HepG2 (cell line): ENCODE measurements around the gene MPV17L2. TPM values are rescaled to one million over a fixed set of nuclear protein-coding genes. Genes with fewer than 3 reads are reported as not detected.

Experiments used
- ATAD3A ChIP-seq: sonication (generic); formaldehyde crosslinking; IDR thresholded peaks from 2 replicates; pipeline ENCODE4 v1.4.0; 2020; ENCODE audit warnings: missing genetic modification reagents
- DMAP1 ChIP-seq: IDR thresholded peaks from 2 replicates; pipeline ENCODE4 v1.6.1; 2016
- DR1 ChIP-seq: sonication (generic); formaldehyde crosslinking; IDR thresholded peaks from 2 replicates; pipeline ENCODE4 v1.8.0; 2021; ENCODE audit warnings: mild to moderate bottlenecking, missing genetic modification reagents, inconsistent platforms
- GATA4 ChIP-seq: sonication (generic); IDR thresholded peaks from 2 replicates; pipeline ENCODE4 v1.6.1; 2016; ENCODE audit warnings: antibody characterized with exemption, low read depth, borderline replicate concordance
- HIVEP1 ChIP-seq: sonication (generic); formaldehyde crosslinking; IDR thresholded peaks from 2 replicates; pipeline ENCODE4 v1.4.0; 2020; ENCODE audit warnings: mild to moderate bottlenecking, missing genetic modification reagents
- HMGA1 ChIP-seq: sonication (generic); formaldehyde crosslinking; conservative IDR thresholded peaks from 2 replicates; pipeline ENCODE4 v1.4.0; 2020; ENCODE audit warnings: missing genetic modification reagents
- MATR3 ChIP-seq: sonication (generic); formaldehyde crosslinking; IDR thresholded peaks from 2 replicates; pipeline ENCODE4 v1.4.0; 2020; ENCODE audit warnings: missing genetic modification reagents
- NFYB ChIP-seq: sonication (generic); formaldehyde crosslinking; IDR thresholded peaks from 2 replicates; pipeline ENCODE4 v1.4.0; 2020; ENCODE audit warnings: missing genetic modification reagents
- NPAS2 ChIP-seq: sonication (generic); formaldehyde crosslinking; IDR thresholded peaks from 2 replicates; pipeline ENCODE4 v1.8.0; 2022; ENCODE audit warnings: mild to moderate bottlenecking, missing genetic modification reagents, borderline replicate concordance
- PTBP1 ChIP-seq: fragments of 200-400 bp; formaldehyde crosslinking; IDR thresholded peaks from 2 replicates; pipeline ENCODE4 v1.6.1; 2018; ENCODE audit warnings: low read length, low read depth; ENCODE audit not compliant: poor library complexity, severe bottlenecking
- RBFOX2 ChIP-seq: fragments of 200-400 bp; formaldehyde crosslinking; IDR thresholded peaks from 2 replicates; pipeline ENCODE4 v1.6.1; 2017; ENCODE audit warnings: low read depth, mild to moderate bottlenecking, low read length
- SNAPC2 ChIP-seq: sonication (generic); formaldehyde crosslinking; IDR thresholded peaks from 2 replicates; pipeline ENCODE4 v1.8.1; 2022; ENCODE audit warnings: mild to moderate bottlenecking, missing genetic modification reagents
- SRY ChIP-seq: sonication (generic); formaldehyde crosslinking; IDR thresholded peaks from 2 replicates; pipeline ENCODE4 v1.8.0; 2022; ENCODE audit warnings: mild to moderate bottlenecking, missing genetic modification reagents
- TFE3 ChIP-seq: IDR thresholded peaks from 2 replicates; pipeline ENCODE4 v1.6.1; 2016
- THAP11 ChIP-seq: IDR thresholded peaks from 2 replicates; pipeline ENCODE4 v1.6.1; 2016; ENCODE audit warnings: missing biosample characterization, missing genetic modification reagents
- TMF1 ChIP-seq: sonication (generic); formaldehyde crosslinking; IDR thresholded peaks from 2 replicates; pipeline ENCODE4 v1.8.1; 2022; ENCODE audit warnings: low read depth, missing genetic modification reagents
- TOPORS ChIP-seq: sonication (generic); formaldehyde crosslinking; IDR thresholded peaks from 2 replicates; pipeline ENCODE4 v1.8.0; 2023; ENCODE audit warnings: mild to moderate bottlenecking, missing genetic modification reagents
- ZFY ChIP-seq: sonication (generic); formaldehyde crosslinking; IDR thresholded peaks from 2 replicates; pipeline ENCODE4 v1.4.0; 2020; ENCODE audit warnings: missing genetic modification reagents
- ZNF30 ChIP-seq: sonication (generic); formaldehyde crosslinking; IDR thresholded peaks from 2 replicates; pipeline ENCODE4 v1.5.0; 2020; ENCODE audit warnings: mild to moderate bottlenecking, missing genetic modification reagents
- ZNF556 ChIP-seq: sonication (generic); formaldehyde crosslinking; IDR thresholded peaks from 2 replicates; pipeline ENCODE4 v1.4.0; 2020; ENCODE audit warnings: mild to moderate bottlenecking, missing genetic modification reagents, borderline replicate concordance
- ZNF660 ChIP-seq: sonication (generic); formaldehyde crosslinking; IDR thresholded peaks from 2 replicates; pipeline ENCODE4 v1.5.1; 2020; ENCODE audit warnings: mild to moderate bottlenecking, low read depth, missing genetic modification reagents, borderline replicate concordance
- ZNF746 ChIP-seq: sonication (generic); formaldehyde crosslinking; IDR thresholded peaks from 2 replicates; pipeline ENCODE4 v1.8.0; 2022; ENCODE audit warnings: mild to moderate bottlenecking, missing genetic modification reagents
- ZNF777 ChIP-seq: sonication (generic); formaldehyde crosslinking; IDR thresholded peaks from 2 replicates; pipeline ENCODE4 v1.4.0; 2020; ENCODE audit warnings: missing genetic modification reagents
- polyA plus RNA-seq, 8 experiments: library from polyadenylated mRNA; depleted of rRNA in 3 of 8; stranded (reverse) in 7 of 8; unstranded in 1 of 8; fragments of >200 nt; fragmentation: Illumina TruSeq in 4 of 8; extraction: Trizol in 4 of 8; gene quantifications; 2 replicates each; pipeline versions ENCODE4 v1.2.1 to v1.2.3, GENCODE V29; 2011 to 2016; ENCODE audit warnings: low read depth in 4 of 8, missing spikeins in 1 of 8, mixed read lengths in 1 of 8; ENCODE audit not compliant: insufficient read depth in 1 of 8
- total RNA-seq, 5 experiments: library from RNA; depleted of rRNA; stranded (reverse); fragments of >200 nt; fragmentation: Illumina TruSeq; extraction: Trizol; gene quantifications; 2 replicates each; pipeline ENCODE4 v1.2.3, GENCODE V29; 2016; ENCODE audit warnings: low read depth in 1 of 5
- TF ChIP-seq, protein P1 (sequence below), 2 experiments: sonication (generic) in 1 of 2; formaldehyde crosslinking in 1 of 2; IDR thresholded peaks; 2 replicates each; pipeline versions ENCODE4 v1.4.0 to v1.6.1; 2016 to 2020; ENCODE audit warnings: borderline replicate concordance in 1 of 2, low read depth in 1 of 2, mild to moderate bottlenecking in 1 of 2, missing genetic modification reagents in 1 of 2
- TF ChIP-seq, protein P2 (sequence below): sonication (generic); formaldehyde crosslinking; IDR thresholded peaks from 2 replicates; pipeline ENCODE4 v1.8.0; 2022; ENCODE audit warnings: mild to moderate bottlenecking, missing genetic modification reagents, moderate library complexity

MPV17L2 gene
- total and polyA plus RNA-seq, 2 of the 13 experiments (the other 11 are each of a cell fraction or from before 2014, with no cell fraction given) = 13.6 to 16.7 TPM

DNA sequence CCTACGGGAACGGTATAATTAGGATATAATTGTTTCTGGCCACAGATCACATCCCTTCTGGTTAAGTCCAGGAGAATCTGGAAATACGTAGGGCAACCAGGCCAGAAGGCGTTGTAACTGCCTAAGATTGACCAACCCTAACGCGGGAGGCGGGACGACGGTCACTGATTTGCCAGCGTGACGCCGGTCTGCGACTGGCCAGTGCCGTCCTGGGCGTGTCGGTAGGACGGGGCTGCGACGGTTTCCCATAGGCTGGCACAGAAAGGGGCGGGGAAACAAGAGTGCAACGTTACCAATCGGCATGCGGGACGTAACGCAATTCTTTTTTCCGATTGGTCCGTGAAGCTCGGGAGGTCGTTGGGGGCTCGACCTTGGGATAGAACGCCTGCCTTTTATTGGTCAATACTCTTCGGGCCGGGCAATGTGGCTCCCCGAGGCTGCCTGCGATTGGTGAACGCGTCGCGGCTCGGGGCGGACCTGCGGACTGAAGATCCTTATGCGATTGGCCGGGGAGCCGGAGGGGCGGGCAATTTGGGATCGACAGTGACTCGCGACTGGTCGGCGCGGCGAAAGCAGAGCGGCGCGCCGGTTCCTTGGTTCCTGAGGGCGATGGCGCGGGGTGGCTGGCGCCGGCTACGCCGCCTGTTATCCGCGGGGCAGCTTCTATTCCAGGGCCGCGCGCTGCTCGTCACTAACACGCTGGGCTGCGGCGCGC lies at the start of gene MPV17L2 (continued):
- TF ChIP-seq DMAP1 (CRISPR knock-in tag) (peak; percentile 20; the same call in 1 of the 2 replicates), NFYB (CRISPR knock-in tag) (peak; percentile 98), HIVEP1 (CRISPR knock-in tag) (no peak), THAP11 (peak; percentile 84), SRY (CRISPR knock-in tag) (0 out of 2 replicates have a peak, but pooled peaks have one; percentile 24), NPAS2 (no peak), GATA4 (0 out of 2 replicates have a peak, but pooled peaks have one; percentile 20), ZNF746 (peak; percentile 42; the same call in 1 of the 2 replicates), MATR3 (CRISPR knock-in tag) (no peak), RBFOX2 (peak; percentile 80), ZNF777 (peak; percentile 37; the same call in 1 of the 2 replicates), ZNF556 (CRISPR knock-in tag) (no peak), TOPORS (CRISPR knock-in tag) (peak; percentile 47; the same call in 1 of the 2 replicates), DR1 (CRISPR knock-in tag) (no peak; the same call in 1 of the 2 replicates), ZNF30 (CRISPR knock-in tag) (no peak), HMGA1 (CRISPR knock-in tag) (no peak), ZFY (peak; percentile 57), TFE3 (CRISPR knock-in tag) (no peak), ATAD3A (CRISPR knock-in tag) (no peak), ZNF660 (CRISPR knock-in tag) (no peak), PTBP1 (no peak), TMF1 (CRISPR knock-in tag) (no peak; the same call in 1 of the 2 replicates), SNAPC2 (0 out of 2 replicates have a peak, but pooled peaks have one; percentile 57)
- TF ChIP-seq, protein P1, sequence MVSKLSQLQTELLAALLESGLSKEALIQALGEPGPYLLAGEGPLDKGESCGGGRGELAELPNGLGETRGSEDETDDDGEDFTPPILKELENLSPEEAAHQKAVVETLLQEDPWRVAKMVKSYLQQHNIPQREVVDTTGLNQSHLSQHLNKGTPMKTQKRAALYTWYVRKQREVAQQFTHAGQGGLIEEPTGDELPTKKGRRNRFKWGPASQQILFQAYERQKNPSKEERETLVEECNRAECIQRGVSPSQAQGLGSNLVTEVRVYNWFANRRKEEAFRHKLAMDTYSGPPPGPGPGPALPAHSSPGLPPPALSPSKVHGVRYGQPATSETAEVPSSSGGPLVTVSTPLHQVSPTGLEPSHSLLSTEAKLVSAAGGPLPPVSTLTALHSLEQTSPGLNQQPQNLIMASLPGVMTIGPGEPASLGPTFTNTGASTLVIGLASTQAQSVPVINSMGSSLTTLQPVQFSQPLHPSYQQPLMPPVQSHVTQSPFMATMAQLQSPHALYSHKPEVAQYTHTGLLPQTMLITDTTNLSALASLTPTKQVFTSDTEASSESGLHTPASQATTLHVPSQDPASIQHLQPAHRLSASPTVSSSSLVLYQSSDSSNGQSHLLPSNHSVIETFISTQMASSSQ (IDR thresholded peaks at IDR 0.05; ENCODE audit: low read depth) = no peak
- TF ChIP-seq, protein P1 (CRISPR knock-in tag; IDR thresholded peaks at IDR 0.05; ENCODE audit: borderline replicate concordance) = no peak
- TF ChIP-seq, protein P2, sequence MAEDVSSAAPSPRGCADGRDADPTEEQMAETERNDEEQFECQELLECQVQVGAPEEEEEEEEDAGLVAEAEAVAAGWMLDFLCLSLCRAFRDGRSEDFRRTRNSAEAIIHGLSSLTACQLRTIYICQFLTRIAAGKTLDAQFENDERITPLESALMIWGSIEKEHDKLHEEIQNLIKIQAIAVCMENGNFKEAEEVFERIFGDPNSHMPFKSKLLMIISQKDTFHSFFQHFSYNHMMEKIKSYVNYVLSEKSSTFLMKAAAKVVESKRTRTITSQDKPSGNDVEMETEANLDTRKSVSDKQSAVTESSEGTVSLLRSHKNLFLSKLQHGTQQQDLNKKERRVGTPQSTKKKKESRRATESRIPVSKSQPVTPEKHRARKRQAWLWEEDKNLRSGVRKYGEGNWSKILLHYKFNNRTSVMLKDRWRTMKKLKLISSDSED = no peak
